B cell (primary cell): ENCODE results near the gene LPGAT1. TPM values are rescaled to one million over a fixed set of nuclear protein-coding genes. Genes with fewer than 3 reads are reported as not detected.

Experiments used
- ATAC-seq: fragments of 200-7000 bp; cut with Tn5 transposase; one replicate; pipeline ENCODE4 v1.10.0; 2021; ENCODE audit warnings: low read depth, mild to moderate bottlenecking, moderate number of reproducible peaks, moderate library complexity
- CTCF ChIA-PET: fragments of 350-600 bp; sonication (Branson Sonifier 250); formaldehyde crosslinking; loops from one replicate; lab custom pipeline; 2021; ENCODE audit warnings: antibody characterized with exemption, inconsistent platforms; lab: Charles Lee
- POLR2A ChIA-PET: fragments of 350-600 bp; sonication (Branson Sonifier 250); formaldehyde crosslinking; loops from one replicate; lab custom pipeline; 2021; ENCODE audit warnings: antibody characterized with exemption; lab: Charles Lee
- DNase-seq: peaks from one replicate; pipeline ENCODE4 v3.0.0; 2013
- H2AFZ ChIP-seq: 2 replicates; pipeline ENCODE4 v1.6.1; 2012; ENCODE audit warnings: mild to moderate bottlenecking, low read depth, low read length; ENCODE audit not compliant: insufficient read depth, poor library complexity, severe bottlenecking
- H3K27ac ChIP-seq, 2 donors: 1 replicate in 1 of 2; 2 replicates in 1 of 2; pipeline ENCODE4 v1.5.1; 2012 to 2013; ENCODE audit warnings: low read length in 2 of 2, mild to moderate bottlenecking in 2 of 2, moderate library complexity in 1 of 2
- H3K27me3 ChIP-seq, 4 experiments: fragments of 200-600 bp in 1 of 4; sonication (generic) in 1 of 4; replicated peaks in 1 of 4; 1 replicate in 2 of 4; 2 replicates in 2 of 4; pipeline versions ENCODE4 v1.6.1 to v1.7.0; 2013 to 2016; ENCODE audit warnings: low read length in 3 of 4, mild to moderate bottlenecking in 2 of 4, mixed read lengths in 1 of 4, moderate library complexity in 1 of 4; ENCODE audit not compliant: insufficient read depth in 4 of 4, control insufficient read depth in 3 of 4; ENCODE audit errors: control extremely low read depth in 1 of 4
- H3K36me3 ChIP-seq, 2 experiments: replicated peaks in 1 of 2; 1 replicate in 1 of 2; 2 replicates in 1 of 2; pipeline versions ENCODE4 v1.6.1 to v1.7.1; 2013; ENCODE audit warnings: low read length in 1 of 2; ENCODE audit not compliant: insufficient read depth in 2 of 2, control insufficient read depth in 1 of 2; ENCODE audit errors: control extremely low read depth in 1 of 2, extremely low read depth in 1 of 2
- H3K4me1 ChIP-seq, 2 donors: fragments of 200-600 bp in 1 of 2; sonication (generic) in 1 of 2; 1 replicate in 1 of 2; 2 replicates in 1 of 2; pipeline versions ENCODE4 v1.5.1 to v1.6.1; 2013 to 2017; ENCODE audit warnings: low read length in 2 of 2; ENCODE audit not compliant: control insufficient read depth in 2 of 2, insufficient read depth in 2 of 2
- H3K4me2 ChIP-seq: replicated peaks from 2 replicates; pipeline ENCODE3; 2012; ENCODE audit warnings: mild to moderate bottlenecking, low read depth, low read length; ENCODE audit not compliant: poor library complexity, severe bottlenecking
- H3K4me3 ChIP-seq, 5 experiments: fragments of 200-600 bp in 1 of 5; sonication (generic) in 1 of 5; 1 replicate in 3 of 5; 2 replicates in 2 of 5; pipeline versions ENCODE4 v1.5.1 to v1.7.0; 2011 to 2016; ENCODE audit warnings: low read length in 4 of 5, mild to moderate bottlenecking in 4 of 5, low read depth in 2 of 5, control low read depth in 1 of 5, moderate library complexity in 1 of 5; ENCODE audit not compliant: insufficient read depth in 1 of 5; ENCODE audit errors: control extremely low read depth in 1 of 5, extremely low read depth in 1 of 5
- H3K79me2 ChIP-seq: fragments of 200-600 bp; sonication (generic); one replicate; pipeline ENCODE4 v1.6.0; 2016; ENCODE audit warnings: low read length; ENCODE audit not compliant: control insufficient read depth, insufficient read depth
- H3K9ac ChIP-seq: fragments of 200-600 bp; sonication (generic); 2 replicates; pipeline ENCODE4 v1.6.1; 2017; ENCODE audit warnings: mild to moderate bottlenecking, low read length, moderate library complexity
- H3K9me3 ChIP-seq, 3 donors: one replicate each; pipeline versions ENCODE4 v1.6.1 to v1.7.1; 2013; ENCODE audit warnings: low read length in 2 of 3; ENCODE audit not compliant: control insufficient read depth in 2 of 3, insufficient read depth in 1 of 3; ENCODE audit errors: control extremely low read depth in 1 of 3
- H4K20me1 ChIP-seq: 2 replicates; pipeline ENCODE4 v1.6.0; 2012; ENCODE audit warnings: mild to moderate bottlenecking, low read length; ENCODE audit not compliant: insufficient read depth, control insufficient read depth, poor library complexity, severe bottlenecking
- H3K27ac Mint-ChIP-seq: one replicate; pipeline ENCODE4 v1.8.0; 2021; ENCODE audit warnings: mixed read lengths
- H3K27me3 Mint-ChIP-seq: one replicate; pipeline ENCODE4 v1.8.0; 2021; ENCODE audit warnings: mixed read lengths
- H3K4me1 Mint-ChIP-seq: one replicate; pipeline ENCODE4 v1.8.0; 2021; ENCODE audit warnings: mixed read lengths
- H3K4me3 Mint-ChIP-seq: one replicate; pipeline ENCODE4 v1.8.0; 2021; ENCODE audit warnings: mixed read lengths
- H3K9me3 Mint-ChIP-seq: one replicate; pipeline ENCODE4 v1.8.0; 2022; ENCODE audit warnings: mixed read lengths; ENCODE audit not compliant: insufficient read depth
- CTCF ChIP-seq: fragments of 200-600 bp; IDR thresholded peaks from one replicate; pipeline ENCODE4 v1.8.0; 2022; ENCODE audit warnings: antibody characterized with exemption, mild to moderate bottlenecking
- EZH2 ChIP-seq: IDR thresholded peaks from 2 replicates; pipeline ENCODE4 v1.6.1; 2012; ENCODE audit warnings: borderline replicate concordance, low read depth, mild to moderate bottlenecking, moderate library complexity, low read length; ENCODE audit not compliant: insufficient read depth, poor library complexity, severe bottlenecking
- WGBS: methylation state at CpG from one replicate; pipeline ENCODE4 v1.1.5; 2013; ENCODE audit warnings: missing lambda C conversion rate; ENCODE audit not compliant: insufficient coverage; 5-methylcytosine and 5-hydroxymethylcytosine counted together
- intact Hi-C: fragments of 100-400 bp; cut with micrococcal nuclease; formaldehyde crosslinking; loops from one replicate; pipeline ENCODE4 v1.10.0; 2022
- polyA plus RNA-seq: library from polyadenylated mRNA; depleted of rRNA; stranded (reverse); fragments of >200 nt; gene quantifications from 2 replicates; pipeline ENCODE4 v1.2.3, GENCODE V29; 2012
- total RNA-seq, 2 donors: library from RNA; stranded (reverse); fragments of 120-200 nt in 1 of 2; gene quantifications; 1 replicate in 1 of 2; 2 replicates in 1 of 2; pipeline versions ENCODE4 v1.2.3 to v1.2.4, GENCODE V29; 2013 to 2022

LPGAT1 gene
- total and polyA plus RNA-seq, 2 donors (not counting 1 experiment from before 2014, with no cell fraction given): 9.3 to 63.8 TPM

- Histone ChIP-seq H3K4me2 (no peak overlapping the region), H3K4me3 (no peak overlapping the region), H4K20me1 (no peaks in the 10 kb centered on the region), H3K36me3 (no peaks in the 10 kb centered on the region), H3K27me3 (no peaks in the 10 kb centered on the region), H3K4me1 (peaks cover 0 to 3% of the 10 kb centered on the region in 2 donors), H2AFZ (no peak overlapping the region), H3K9ac (no peak overlapping the region), H3K79me2 (no peaks in the 10 kb centered on the region), H3K27ac (no peak overlapping the region), H3K9me3 (no peaks in the 10 kb centered on the region)
- intact Hi-C loops: no loop called here
- H3K4me3 Mint-ChIP-seq: no peak overlapping the region
- ChIA-PET CTCF (interaction anchor here (1.2 kb wide), 1 partner anchor 15 kb away, joined by 4 read pairs; no protein-coding TSS in a partner anchor), POLR2A (no interaction called here)
- ATAC-seq: no peak
- no peak for DNase-seq
- TF ChIP-seq CTCF (no peak), EZH2 (no peak)
- peaks cover 3% of the 10 kb centered on the region for H3K9me3 Mint-ChIP-seq
- H3K4me1 Mint-ChIP-seq: peaks cover 11% of the 10 kb centered on the region
- WGBS: 100% methylated on average over 1 of the region's 10 CpGs
- no peaks in the 10 kb centered on the region for H3K27me3 Mint-ChIP-seq
- no peak overlapping the region for H3K27ac Mint-ChIP-seq
These were observed 117.3 kb downstream of the LPGAT1 start for GRCh38 chr1:211713231-211713630.

- TF ChIP-seq CTCF: no peak
- no peak for TF ChIP-seq EZH2
- H3K27me3 Mint-ChIP-seq: no peaks in the 10 kb centered on the region
- Histone ChIP-seq H3K79me2 (no peaks in the 10 kb centered on the region), H3K9ac (no peak overlapping the region), H3K4me1 (peaks cover 0 to 3% of the 10 kb centered on the region in 2 donors), H3K27me3 (no peaks in the 10 kb centered on the region), H3K27ac (no peak overlapping the region), H3K4me3 (no peak overlapping the region), H2AFZ (no peak overlapping the region), H3K4me2 (no peak overlapping the region), H4K20me1 (no peaks in the 10 kb centered on the region), H3K9me3 (no peaks in the 10 kb centered on the region), H3K36me3 (no peaks in the 10 kb centered on the region)
- H3K9me3 Mint-ChIP-seq: no peaks in the 10 kb centered on the region
- H3K4me1 Mint-ChIP-seq: peaks cover 11% of the 10 kb centered on the region
- ChIA-PET POLR2A (no interaction called here), CTCF (interaction anchor here (0.6 kb wide), 1 partner anchor 14 kb away, joined by 3 read pairs; no protein-coding TSS in a partner anchor)
- ATAC-seq (no peak), DNase-seq (no peak)
- intact Hi-C loops: no loop called here
- H3K4me3 Mint-ChIP-seq: no peak overlapping the region
- 94% methylated on average over 4 of the region's 4 CpGs for WGBS
- H3K27ac Mint-ChIP-seq: no peak overlapping the region
These were observed 119.3 kb downstream of the LPGAT1 start for GRCh38 chr1:211711315-211711705.
